ENCODE data around the gene CAMK2N1.
A peak's percentile ranks its signal among the peaks of the same experiment; 100 is the strongest.

CAMK2N1 gene

GRCh38 chr1:20477348-20478056, 8.5 kb downstream of the CAMK2N1 start:
- no peak for DNase-seq

- no peak for DNase-seq
These were observed 9.6 kb downstream of the CAMK2N1 start for GRCh38 chr1:20476265-20477038.

DNA sequence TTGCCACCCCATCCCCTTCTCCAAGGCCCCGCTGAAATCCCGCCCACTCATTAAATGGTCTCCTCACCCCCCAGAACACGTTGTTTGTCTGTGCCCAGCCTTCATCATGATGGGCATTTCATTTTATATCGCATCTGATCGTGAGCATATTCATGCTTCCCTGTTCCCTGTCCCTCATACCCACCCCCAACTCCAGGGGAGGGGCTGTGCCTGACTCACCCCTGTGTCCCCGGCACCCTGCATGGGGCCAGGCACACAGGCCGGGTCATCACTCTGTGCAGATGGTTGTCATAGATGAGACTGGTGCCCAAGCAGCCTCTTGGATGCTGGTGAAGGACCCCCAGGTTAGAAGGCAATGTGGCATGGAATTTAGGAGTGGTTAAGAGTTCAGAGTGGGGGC, 11.0 kb downstream of the CAMK2N1 start:
- DNase-seq, result no peak

- DNase-seq, result no peak
These were observed 11.6 kb downstream of the CAMK2N1 start for GRCh38 chr1:20474333-20474975.

GRCh38 chr1:20473894-20474293, 12.1 kb downstream of the CAMK2N1 start:
- DNase-seq, result no peak

- peak; percentile 29 for DNase-seq
These were observed 12.9 kb downstream of the CAMK2N1 start for GRCh38 chr1:20472860-20473711.

DNA sequence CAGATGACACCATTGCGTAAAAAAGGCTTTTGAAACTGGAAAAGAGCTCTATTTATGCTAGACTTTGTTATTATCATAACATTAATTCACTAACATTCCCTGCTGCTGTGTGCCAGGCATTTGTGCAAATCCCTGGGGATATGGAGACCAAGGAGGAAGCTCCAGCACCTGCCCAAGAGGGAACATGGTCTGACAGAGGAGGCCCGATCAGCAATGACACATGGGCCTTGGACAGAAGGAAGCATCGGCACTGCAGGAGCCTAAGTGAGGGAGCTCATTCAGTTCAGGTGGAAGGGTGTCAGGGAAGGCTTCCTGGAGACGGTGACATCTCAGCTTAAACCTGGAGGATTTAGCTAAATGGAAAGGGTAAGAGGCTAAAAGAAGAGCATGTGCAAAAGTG, 13.9 kb downstream of the CAMK2N1 start:
- DNase-seq, result no peak

DNA sequence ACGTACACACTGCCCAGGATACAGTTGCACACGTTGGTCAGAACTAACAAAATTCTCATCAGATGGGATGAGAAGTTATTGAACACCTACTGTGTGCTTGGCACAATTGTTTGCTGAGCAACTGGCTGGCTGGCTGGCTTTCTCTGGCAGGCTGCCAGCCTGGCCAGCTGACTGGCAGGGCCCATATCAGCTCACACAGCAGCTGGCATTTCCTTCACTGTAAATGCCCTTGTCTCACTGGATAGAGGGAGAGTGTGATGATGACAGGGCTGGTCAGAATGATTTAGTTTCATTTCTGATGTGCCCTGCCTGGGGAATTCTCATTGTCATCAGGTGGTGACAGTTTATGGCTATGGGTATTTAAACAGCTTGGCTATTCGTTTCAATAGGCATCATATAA, 15.8 kb downstream of the CAMK2N1 start:
- DNase-seq, result no peak

GRCh38 chr1:20469406-20470076, 16.5 kb downstream of the CAMK2N1 start:
- DNase-seq, result no peak

- no peak for DNase-seq
These were observed 19.7 kb downstream of the CAMK2N1 start for GRCh38 chr1:20466273-20466672.

- DNase-seq, result no peak
These were observed 20.8 kb downstream of the CAMK2N1 start for GRCh38 chr1:20465187-20465586.

GRCh38 chr1:20463502-20463901, 22.5 kb downstream of the CAMK2N1 start:
- no peak for DNase-seq

DNA sequence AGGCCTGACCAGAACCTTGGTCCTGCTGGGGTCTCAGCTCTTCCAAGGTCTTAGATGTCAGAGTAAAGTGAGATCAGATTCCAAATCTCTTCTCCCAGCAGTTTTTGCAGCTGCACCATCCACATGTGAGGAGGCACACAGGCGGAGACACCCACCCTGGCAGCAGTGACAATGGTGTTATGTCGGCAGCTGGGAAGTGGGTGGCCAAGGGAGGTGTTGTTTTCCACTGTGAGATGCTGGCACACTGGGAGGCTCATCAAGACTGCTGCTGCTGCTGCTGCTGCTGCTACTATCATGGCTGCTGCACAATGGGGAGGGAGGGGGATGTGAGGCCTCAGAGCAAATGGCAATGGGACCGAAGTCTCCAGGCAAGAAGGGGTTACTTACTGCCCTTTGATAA, 23.6 kb downstream of the CAMK2N1 start:
- no peak for DNase-seq

GRCh38 chr1:20458717-20459116, 27.3 kb downstream of the CAMK2N1 start:
- DNase-seq, result no peak

GRCh38 chr1:20454004-20454403, 32.0 kb downstream of the CAMK2N1 start:
- DNase-seq, result no peak

DNA sequence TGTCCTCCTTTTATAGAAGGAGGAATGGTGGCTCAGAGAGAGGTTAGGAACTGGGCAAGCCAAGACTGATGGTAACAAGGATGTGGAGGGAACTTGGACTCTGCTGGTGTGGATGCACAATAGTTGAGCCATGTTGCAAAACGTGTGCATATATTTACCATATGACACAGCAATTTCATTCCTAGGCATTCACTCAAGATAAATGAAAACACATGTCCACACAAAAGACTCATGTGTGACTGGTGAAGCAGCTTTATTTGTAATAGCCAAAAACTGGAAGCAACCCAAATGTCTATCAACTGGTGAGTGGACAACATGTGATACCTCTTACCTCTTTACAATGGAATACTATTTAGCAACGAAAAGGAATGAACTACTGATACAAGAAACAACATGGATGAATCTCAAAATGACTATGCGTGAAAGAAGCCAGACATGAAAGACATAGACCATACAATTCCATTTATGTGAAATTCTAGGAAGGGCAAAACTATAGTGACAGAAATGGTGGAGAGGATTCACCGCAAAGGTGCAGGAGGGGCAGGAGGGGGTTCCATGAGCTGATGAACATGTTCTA, 36.2 kb downstream of the CAMK2N1 start:
- DNase-seq, result no peak

DNA sequence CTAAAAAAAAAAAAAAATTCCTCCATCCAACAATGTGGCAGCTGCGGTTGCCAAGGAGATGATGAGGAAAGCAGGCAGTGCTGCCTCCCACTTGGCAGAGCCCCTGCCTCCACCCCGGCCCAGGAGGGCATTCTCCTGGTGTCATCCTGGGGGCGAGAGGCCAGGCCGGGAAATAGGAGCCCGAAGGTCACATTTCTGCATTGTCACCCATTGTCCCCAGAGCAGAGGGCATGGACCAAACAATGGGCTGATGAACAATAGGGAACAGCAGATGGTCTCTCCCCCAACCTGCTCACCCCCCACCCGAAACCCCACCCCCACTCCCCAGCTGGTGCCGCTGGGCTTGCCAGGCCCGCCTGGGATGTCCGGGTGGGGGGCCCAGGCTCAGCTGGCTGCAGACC, 37.3 kb downstream of the CAMK2N1 start:
- DNase-seq, result no peak

GRCh38 chr1:20447794-20448193, 38.2 kb downstream of the CAMK2N1 start:
- no peak for DNase-seq

DNA sequence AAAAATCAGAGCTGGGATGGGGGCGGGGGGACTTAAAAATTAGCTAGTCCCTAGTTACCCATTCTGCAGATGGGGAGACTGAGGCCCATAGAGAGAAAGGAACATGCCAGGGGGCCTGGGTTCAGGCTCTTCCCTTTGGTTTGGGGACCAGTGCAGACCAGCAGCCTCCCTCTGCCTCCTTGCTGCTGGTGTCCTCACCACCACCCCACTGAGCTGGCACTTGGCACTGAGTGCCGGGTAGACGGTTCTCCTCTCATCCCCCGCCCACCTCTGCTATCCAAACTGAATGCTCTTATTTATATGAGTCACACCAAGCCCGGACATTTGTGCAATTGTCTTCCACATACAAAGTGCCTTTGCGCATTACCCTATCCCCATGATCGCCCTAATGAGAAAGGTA, 39.2 kb downstream of the CAMK2N1 start:
- DNase-seq, result no peak

DNA sequence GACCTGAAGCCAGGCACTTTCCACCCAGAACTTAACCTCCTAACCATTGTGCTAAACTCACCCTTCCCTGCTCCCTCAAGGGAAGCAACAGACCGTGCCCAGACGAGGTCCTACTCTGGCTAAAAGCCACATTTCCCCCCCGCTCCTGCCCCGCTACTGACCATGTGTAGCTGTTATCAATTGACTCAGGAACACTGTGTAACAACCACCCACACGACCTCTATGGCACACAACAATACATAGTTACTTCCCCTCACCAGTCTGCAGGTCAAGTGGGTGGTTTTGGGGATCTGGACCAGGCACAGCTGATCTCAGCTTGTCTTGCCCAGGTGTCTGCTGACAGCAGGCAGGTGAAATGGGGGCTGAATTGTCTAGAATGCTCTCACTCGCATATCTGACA, 40.1 kb downstream of the CAMK2N1 start:
- no peak for DNase-seq

- DNase-seq, result no peak
These were observed 42.1 kb downstream of the CAMK2N1 start for GRCh38 chr1:20443703-20444586.
